Thyroid gland (tissue), 4 donors: ENCODE results near the gene FASTKD3. TPM values are rescaled to one million over a fixed set of nuclear protein-coding genes. Genes with fewer than 3 reads are reported as not detected.

Source experiments
- DNase-seq, 2 donors: peaks; one replicate each; pipeline ENCODE4 v3.0.0-alpha.2; 2019
- H3K27ac ChIP-seq, 3 donors: fragments of 200-600 bp; sonication (generic); 1 replicate in 2 of 3; 2 replicates in 1 of 3; pipeline ENCODE4 v1.5.1; 2016 to 2019; ENCODE audit warnings: mild to moderate bottlenecking in 1 of 3, moderate library complexity in 1 of 3
- H3K27me3 ChIP-seq: fragments of 200-600 bp; sonication (generic); one replicate; pipeline ENCODE4 v1.5.1; 2019
- H3K36me3 ChIP-seq, 2 donors: fragments of 200-600 bp; sonication (generic); one replicate each; pipeline ENCODE4 v1.5.1; 2016 to 2019
- H3K4me1 ChIP-seq, 2 donors: fragments of 200-600 bp; sonication (generic); one replicate each; pipeline ENCODE4 v1.5.1; 2017 to 2019
- H3K4me3 ChIP-seq, 3 donors: fragments of 200-600 bp; sonication (generic); replicated peaks in 1 of 3; 1 replicate in 2 of 3; 2 replicates in 1 of 3; pipeline ENCODE4 v1.5.1; 2016; ENCODE audit warnings: mild to moderate bottlenecking in 1 of 3
- H3K9me3 ChIP-seq: fragments of 200-600 bp; sonication (generic); one replicate; pipeline ENCODE4 v1.5.1; 2017
- CTCF ChIP-seq, 6 experiments: fragments of 200-600 bp in 3 of 6; fragments of 450-650 bp in 3 of 6; sonication (generic) in 3 of 6; IDR thresholded peaks; one replicate each; pipeline ENCODE4 v1.5.1; 2016 to 2019; ENCODE audit warnings: antibody characterized with exemption in 6 of 6, mild to moderate bottlenecking in 2 of 6, inconsistent platforms in 1 of 6, moderate library complexity in 1 of 6
- POLR2A ChIP-seq, 2 donors: fragments of 450-650 bp; IDR thresholded peaks; one replicate each; pipeline ENCODE4 v1.6.1; 2017; ENCODE audit warnings: antibody characterized with exemption in 2 of 2, mild to moderate bottlenecking in 2 of 2, moderate library complexity in 1 of 2
- WGBS, 2 donors: methylation state at CpG; one replicate each; pipeline ENCODE4 v1.1.5; 2017; 5-methylcytosine and 5-hydroxymethylcytosine counted together
- intact Hi-C: fragments of 100-400 bp; cut with DNase I; formaldehyde crosslinking; loops from one replicate; pipeline ENCODE4 v1.15.1; 2023
- total RNA-seq, 4 donors: library from RNA; depleted of rRNA; stranded (reverse); fragments of >200 nt; gene quantifications; one replicate each; pipeline ENCODE4 v1.2.3, GENCODE V29; 2016

The FASTKD3 gene
- total RNA-seq, 4 donors from 2014 or later: 8.7 to 16.0 (median 13.3) TPM

DNA sequence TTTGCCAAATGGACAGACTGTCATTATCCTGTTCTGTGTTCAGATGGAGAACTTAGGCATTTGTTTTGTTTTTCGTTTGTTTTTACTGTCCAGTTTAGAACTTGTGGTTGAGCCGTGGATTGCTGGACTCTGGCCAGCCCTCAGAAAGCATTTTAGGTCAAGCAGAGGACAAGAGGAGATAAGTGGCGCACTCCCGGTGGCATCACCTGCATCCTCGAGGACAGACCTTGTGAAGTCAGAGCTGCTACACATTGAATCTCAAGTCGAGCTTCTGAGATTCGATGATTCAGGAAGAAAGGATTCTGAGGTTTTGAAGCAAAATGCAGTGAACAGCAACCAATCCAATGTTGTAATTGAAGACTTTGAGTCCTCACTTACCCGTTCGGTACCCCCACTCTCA lies 9.0 kb upstream of the FASTKD3 start:
- intact Hi-C loops: no loop called here
- Histone ChIP-seq H3K27ac (no peak overlapping the region), H3K9me3 (no peaks in the 10 kb centered on the region), H3K27me3 (no peaks in the 10 kb centered on the region), H3K36me3 (peaks cover 0 to 28% of the 10 kb centered on the region in 2 donors), H3K4me3 (no peak overlapping the region), H3K4me1 (peaks cover 0 to 16% of the 10 kb centered on the region in 2 donors)
- 66 to 78% methylated on average over 9 of the region's 9 CpGs for WGBS, 2 donors
- peak in 1 of 2 donors; percentile 15 for DNase-seq
- TF ChIP-seq POLR2A (IDR thresholded peaks at IDR 0.05) (no peak), CTCF (IDR thresholded peaks at IDR 0.05) (no peak)

- Histone ChIP-seq H3K27ac (no peak overlapping the region), H3K4me3 (no peak overlapping the region), H3K27me3 (no peaks in the 10 kb centered on the region), H3K9me3 (no peaks in the 10 kb centered on the region), H3K36me3 (peaks cover 0 to 28% of the 10 kb centered on the region in 2 donors), H3K4me1 (peaks cover 0 to 11% of the 10 kb centered on the region in 2 donors)
- DNase-seq: no peak
- TF ChIP-seq CTCF (IDR thresholded peaks at IDR 0.05) (no peak), POLR2A (IDR thresholded peaks at IDR 0.05) (no peak)
- intact Hi-C loops: no loop called here
- 84 to 85% methylated on average over 3 of the region's 3 CpGs for WGBS, 2 donors
Measured at GRCh38 chr5:7876867-7877266, 8.0 kb upstream of the FASTKD3 start.

DNA sequence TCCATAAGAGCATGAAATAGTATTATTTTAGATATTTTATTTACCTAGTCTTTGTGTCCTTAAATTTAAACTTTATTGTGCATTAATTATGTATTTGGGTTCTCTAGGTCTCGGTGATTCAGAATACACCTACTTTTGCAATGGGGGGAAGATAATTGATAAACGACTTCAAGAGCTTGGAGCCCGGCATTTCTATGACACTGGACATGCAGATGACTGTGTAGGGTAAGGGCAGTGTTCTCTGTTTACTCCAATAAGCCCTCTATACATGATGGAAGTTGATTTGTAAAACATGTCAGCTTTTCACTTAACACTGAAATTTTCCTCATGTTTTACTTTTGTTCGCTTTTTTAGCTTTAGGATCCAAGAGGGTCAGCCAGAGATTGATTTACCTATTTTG lies 6.3 kb upstream of the FASTKD3 start:
- H3K4me1 ChIP-seq: peaks cover 1 to 17% of the 10 kb centered on the region in 2 donors
- intact Hi-C loops: no loop called here
- no peak for DNase-seq

GRCh38 chr5:7874639-7875038 lies 5.8 kb upstream of the FASTKD3 start:
- Histone ChIP-seq H3K4me1 (peaks cover 6 to 20% of the 10 kb centered on the region in 2 donors), H3K9me3 (no peaks in the 10 kb centered on the region), H3K4me3 (no peak overlapping the region), H3K27ac (no peak overlapping the region), H3K36me3 (peaks cover 0 to 28% of the 10 kb centered on the region in 2 donors), H3K27me3 (no peaks in the 10 kb centered on the region)
- WGBS, 2 donors: 97 to 99% methylated on average over 2 of the region's 2 CpGs
- intact Hi-C loops: no loop called here
- TF ChIP-seq CTCF (IDR thresholded peaks at IDR 0.05) (no peak), POLR2A (IDR thresholded peaks at IDR 0.05) (no peak)
- no peak for DNase-seq

More for the DNA sequence above, 6.3 kb upstream of the FASTKD3 start:
- H3K27ac ChIP-seq: no peak overlapping the region
- peaks cover 0 to 28% of the 10 kb centered on the region in 2 donors for H3K36me3 ChIP-seq
- H3K27me3 ChIP-seq: no peaks in the 10 kb centered on the region
- H3K4me3 ChIP-seq: no peak overlapping the region
- no peaks in the 10 kb centered on the region for H3K9me3 ChIP-seq
- WGBS, 2 donors: 95 to 98% methylated on average over 4 of the region's 4 CpGs
- TF ChIP-seq POLR2A (IDR thresholded peaks at IDR 0.05) (no peak), CTCF (IDR thresholded peaks at IDR 0.05) (no peak)

GRCh38 chr5:7873216-7873615 lies 4.4 kb upstream of the FASTKD3 start:
- WGBS, 2 donors: 89 to 90% methylated on average over 9 of the region's 9 CpGs
- intact Hi-C loops: no loop called here
- Histone ChIP-seq H3K36me3 (peaks cover 0 to 22% of the 10 kb centered on the region in 2 donors), H3K9me3 (no peaks in the 10 kb centered on the region), H3K27ac (no peak overlapping the region), H3K4me1 (peaks cover 6 to 20% of the 10 kb centered on the region in 2 donors), H3K4me3 (no peak overlapping the region), H3K27me3 (no peaks in the 10 kb centered on the region)
- no peak for DNase-seq
- TF ChIP-seq POLR2A (IDR thresholded peaks at IDR 0.05) (no peak), CTCF (IDR thresholded peaks at IDR 0.05) (no peak)
